ENCODE data around the gene C5orf58. TPM values are rescaled to one million over a fixed set of nuclear protein-coding genes. Genes with fewer than 3 reads are reported as not detected.

The C5orf58 gene
- total RNA-seq, 1 donor from 2014 or later = not detected

DNA sequence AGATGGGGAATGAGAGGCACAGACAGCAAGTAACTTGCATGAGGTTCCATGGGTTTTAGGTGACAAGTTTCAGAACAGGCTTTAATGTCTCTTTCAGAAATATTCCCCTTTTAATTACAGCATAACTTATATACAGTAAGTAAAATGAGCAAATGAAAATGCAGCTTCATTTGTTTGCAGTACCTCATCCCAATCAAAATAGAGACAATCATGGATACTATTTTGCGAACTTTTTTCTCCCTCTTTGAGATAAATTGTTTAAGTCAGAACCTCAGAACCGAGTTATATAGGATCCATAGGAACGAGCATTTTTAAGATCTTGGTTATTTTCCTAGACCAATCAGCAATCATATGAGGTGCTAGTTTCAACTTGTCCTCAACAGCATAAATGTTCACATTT is 61.3 kb downstream of the C5orf58 start:
- no peak overlapping the region for H3K4me3 Mint-ChIP-seq
- H3K9me3 Mint-ChIP-seq = peaks cover 16% of the 10 kb centered on the region
- H3K9ac ChIP-seq = no peak overlapping the region
- no peaks in the 10 kb centered on the region for H3K4me1 ChIP-seq
- H3K27ac ChIP-seq = no peak overlapping the region
- no peak overlapping the region for H3K4me2 ChIP-seq
- H3K27me3 ChIP-seq = no peaks in the 10 kb centered on the region
- H3K9me3 ChIP-seq (ENCODE audit: low read depth) = peaks cover 6% of the 10 kb centered on the region
- H3F3A ChIP-seq (ENCODE audit: low read depth) = no peaks in the 10 kb centered on the region
- TF ChIP-seq, protein P1, sequence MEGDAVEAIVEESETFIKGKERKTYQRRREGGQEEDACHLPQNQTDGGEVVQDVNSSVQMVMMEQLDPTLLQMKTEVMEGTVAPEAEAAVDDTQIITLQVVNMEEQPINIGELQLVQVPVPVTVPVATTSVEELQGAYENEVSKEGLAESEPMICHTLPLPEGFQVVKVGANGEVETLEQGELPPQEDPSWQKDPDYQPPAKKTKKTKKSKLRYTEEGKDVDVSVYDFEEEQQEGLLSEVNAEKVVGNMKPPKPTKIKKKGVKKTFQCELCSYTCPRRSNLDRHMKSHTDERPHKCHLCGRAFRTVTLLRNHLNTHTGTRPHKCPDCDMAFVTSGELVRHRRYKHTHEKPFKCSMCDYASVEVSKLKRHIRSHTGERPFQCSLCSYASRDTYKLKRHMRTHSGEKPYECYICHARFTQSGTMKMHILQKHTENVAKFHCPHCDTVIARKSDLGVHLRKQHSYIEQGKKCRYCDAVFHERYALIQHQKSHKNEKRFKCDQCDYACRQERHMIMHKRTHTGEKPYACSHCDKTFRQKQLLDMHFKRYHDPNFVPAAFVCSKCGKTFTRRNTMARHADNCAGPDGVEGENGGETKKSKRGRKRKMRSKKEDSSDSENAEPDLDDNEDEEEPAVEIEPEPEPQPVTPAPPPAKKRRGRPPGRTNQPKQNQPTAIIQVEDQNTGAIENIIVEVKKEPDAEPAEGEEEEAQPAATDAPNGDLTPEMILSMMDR (IDR thresholded peaks at IDR 0.05) = no peak
- TF ChIP-seq EZH2phosphoT487 (IDR thresholded peaks at IDR 0.05) = no peak
- TF ChIP-seq EZH2 (IDR thresholded peaks at IDR 0.05) = no peak
- H3K4me1 Mint-ChIP-seq = no peaks in the 10 kb centered on the region
- peaks cover 3% of the 10 kb centered on the region for H3K27me3 Mint-ChIP-seq (ENCODE audit: insufficient read depth, low read depth)
- H3K36me3 Mint-ChIP-seq = no peaks in the 10 kb centered on the region
- no peaks in the 10 kb centered on the region for H3K36me3 ChIP-seq
- no peak overlapping the region for H2AFZ ChIP-seq (replicated peaks)
- H3K79me2 ChIP-seq (ENCODE audit: low read depth) = no peaks in the 10 kb centered on the region
- H4K20me1 ChIP-seq (ENCODE audit: low read depth) = no peaks in the 10 kb centered on the region
- no peak overlapping the region for H3K27ac Mint-ChIP-seq
- H3K4me3 ChIP-seq = no peak overlapping the region
- no peak for DNase-seq (ENCODE audit: low spot score)

DNA sequence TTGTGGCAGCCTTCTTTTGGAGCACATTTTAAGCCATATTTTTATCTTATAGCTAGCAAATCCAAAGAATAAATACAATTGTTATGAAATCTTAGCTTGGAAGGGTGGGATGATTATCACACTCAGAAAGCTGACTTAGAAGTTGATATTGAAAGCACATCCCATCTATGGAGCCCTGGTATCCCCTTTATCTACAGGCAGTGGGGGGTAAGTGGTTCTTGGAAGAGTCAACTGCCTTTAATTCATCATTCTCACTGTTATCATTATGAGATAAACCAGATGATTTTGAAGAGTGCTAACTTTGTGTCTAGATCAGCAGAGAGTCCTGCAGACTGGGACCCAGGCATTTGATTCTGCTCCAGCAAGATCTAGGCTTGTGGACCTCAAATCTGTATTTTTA is 61.8 kb downstream of the C5orf58 start:
- no peaks in the 10 kb centered on the region for H3F3A ChIP-seq (ENCODE audit: low read depth)
- H3K36me3 ChIP-seq = no peaks in the 10 kb centered on the region
- H4K20me1 ChIP-seq (ENCODE audit: low read depth) = no peaks in the 10 kb centered on the region
- H3K4me2 ChIP-seq = no peak overlapping the region
- no peak for TF ChIP-seq EZH2phosphoT487 (IDR thresholded peaks at IDR 0.05)
- TF ChIP-seq, protein P1 (IDR thresholded peaks at IDR 0.05) = no peak
- no peak for TF ChIP-seq EZH2 (IDR thresholded peaks at IDR 0.05)
- H2AFZ ChIP-seq (replicated peaks) = no peak overlapping the region
- no peaks in the 10 kb centered on the region for H3K79me2 ChIP-seq (ENCODE audit: low read depth)
- H3K27ac Mint-ChIP-seq = no peak overlapping the region
- peaks cover 3% of the 10 kb centered on the region for H3K4me1 Mint-ChIP-seq
- H3K4me3 Mint-ChIP-seq = no peak overlapping the region
- no peak overlapping the region for H3K9ac ChIP-seq
- H3K9me3 ChIP-seq (ENCODE audit: low read depth) = peaks cover 6% of the 10 kb centered on the region
- H3K27me3 ChIP-seq = no peaks in the 10 kb centered on the region
- H3K36me3 Mint-ChIP-seq = no peaks in the 10 kb centered on the region
- DNase-seq (ENCODE audit: low spot score) = no peak
- peaks cover 2% of the 10 kb centered on the region for H3K27me3 Mint-ChIP-seq (ENCODE audit: insufficient read depth, low read depth)
- peaks cover 12% of the 10 kb centered on the region for H3K9me3 Mint-ChIP-seq
- no peaks in the 10 kb centered on the region for H3K4me1 ChIP-seq
- H3K27ac ChIP-seq = no peak overlapping the region
- H3K4me3 ChIP-seq = no peak overlapping the region

Other genes with a start within 250 kb of the C5orf58 start
- gene FOXI1, start 127.1 kb upstream of the C5orf58 start, total RNA-seq (ENCODE audit: low replicate concordance) = 0.09 TPM in 1 of 2 replicates, not detected in the other
- gene LCP2, start 64.8 kb downstream of the C5orf58 start, total RNA-seq (ENCODE audit: low replicate concordance) = not detected in 2 replicates
- not detected in 2 replicates for gene KCNMB1, start 156.4 kb downstream of the C5orf58 start, total RNA-seq (ENCODE audit: low replicate concordance)

Data from neural progenitor cell (in vitro differentiated cells).